Osteoblast (primary cell): Measurements from ENCODE around the gene SH2D5. TPM values are rescaled to one million over a fixed set of nuclear protein-coding genes. Genes with fewer than 3 reads are reported as not detected.

Experiments
- DNase-seq: peaks from one replicate; pipeline ENCODE4 v3.0.0; 2011; ENCODE audit warnings: low spot score, mixed read lengths; ENCODE audit not compliant: insufficient read length; ENCODE audit errors: missing footprints
- H2AFZ ChIP-seq: 2 replicates; pipeline ENCODE4 v1.6.0; 2011; ENCODE audit warnings: mild to moderate bottlenecking, low read length
- H3K27ac ChIP-seq: 2 replicates; pipeline ENCODE4 v1.5.1; 2011; ENCODE audit warnings: mild to moderate bottlenecking, low read depth, low read length, moderate library complexity
- H3K27me3 ChIP-seq: 2 replicates; pipeline ENCODE4 v1.6.0; 2012; ENCODE audit warnings: mild to moderate bottlenecking, control low read depth, inconsistent platforms, low read length, moderate library complexity; ENCODE audit not compliant: insufficient read depth
- H3K36me3 ChIP-seq: 2 replicates; pipeline ENCODE4 v1.5.1; 2011; ENCODE audit warnings: mild to moderate bottlenecking, low read length, control low read depth, moderate library complexity; ENCODE audit not compliant: insufficient read depth
- H3K4me1 ChIP-seq: 2 replicates; pipeline ENCODE4 v1.5.1; 2011; ENCODE audit warnings: mild to moderate bottlenecking, low read length, control low read depth, moderate library complexity; ENCODE audit not compliant: insufficient read depth
- H3K4me2 ChIP-seq: 2 replicates; pipeline ENCODE4 v1.6.0; 2011; ENCODE audit warnings: mild to moderate bottlenecking, low read length; ENCODE audit not compliant: insufficient read depth
- H3K4me3 ChIP-seq: fragments of 200-600 bp; sonication (generic); 3 replicates; pipeline ENCODE4 v1.5.1; 2012; ENCODE audit warnings: mild to moderate bottlenecking, low read length, inconsistent platforms; ENCODE audit not compliant: insufficient read depth
- H3K79me2 ChIP-seq: 2 replicates; pipeline ENCODE4 v1.6.0; 2012; ENCODE audit warnings: mild to moderate bottlenecking, low read length, control low read depth, inconsistent platforms; ENCODE audit not compliant: insufficient read depth
- H3K9me3 ChIP-seq: 2 replicates; pipeline ENCODE4 v1.5.1; 2011; ENCODE audit warnings: low read depth, low read length, control low read depth
- H4K20me1 ChIP-seq: 2 replicates; pipeline ENCODE4 v1.6.0; 2012; ENCODE audit warnings: mild to moderate bottlenecking, low read length, control low read depth; ENCODE audit not compliant: insufficient read depth
- total RNA-seq: library from RNA; depleted of rRNA; stranded (reverse); fragments of >200 nt; gene quantifications from 2 replicates; pipeline ENCODE4 v1.2.3, GENCODE V29; 2012
- TF ChIP-seq, protein P1 (sequence below): IDR thresholded peaks from 2 replicates; pipeline ENCODE4 v1.5.1; 2011; ENCODE audit warnings: mild to moderate bottlenecking, low read depth, low read length, moderate library complexity; ENCODE audit errors: extremely low read depth

The SH2D5 gene
- total RNA-seq, 1 donor, result 1.4 TPM

DNA sequence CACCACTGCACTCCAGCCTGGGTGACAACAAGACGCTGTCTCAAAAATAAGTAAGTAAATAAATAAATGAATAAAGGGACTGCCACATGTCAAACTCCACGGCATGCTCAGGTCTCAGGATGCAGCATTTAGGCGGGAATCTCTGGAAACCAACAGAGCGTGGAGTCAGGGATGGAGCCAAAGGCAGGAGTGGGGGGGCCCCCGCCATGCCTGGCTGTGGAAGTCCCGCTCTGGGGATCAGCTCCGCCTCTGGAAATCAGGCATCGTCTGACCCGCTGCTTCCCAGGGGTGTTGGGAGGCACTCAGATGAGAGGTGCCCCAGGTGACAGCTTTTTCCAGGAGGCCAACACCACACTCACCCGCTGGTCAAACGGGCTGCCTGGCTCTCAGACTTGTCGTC, 34.9 kb downstream of the SH2D5 start:
- H3K36me3 ChIP-seq, result no peaks in the 10 kb centered on the region
- TF ChIP-seq, protein P1, sequence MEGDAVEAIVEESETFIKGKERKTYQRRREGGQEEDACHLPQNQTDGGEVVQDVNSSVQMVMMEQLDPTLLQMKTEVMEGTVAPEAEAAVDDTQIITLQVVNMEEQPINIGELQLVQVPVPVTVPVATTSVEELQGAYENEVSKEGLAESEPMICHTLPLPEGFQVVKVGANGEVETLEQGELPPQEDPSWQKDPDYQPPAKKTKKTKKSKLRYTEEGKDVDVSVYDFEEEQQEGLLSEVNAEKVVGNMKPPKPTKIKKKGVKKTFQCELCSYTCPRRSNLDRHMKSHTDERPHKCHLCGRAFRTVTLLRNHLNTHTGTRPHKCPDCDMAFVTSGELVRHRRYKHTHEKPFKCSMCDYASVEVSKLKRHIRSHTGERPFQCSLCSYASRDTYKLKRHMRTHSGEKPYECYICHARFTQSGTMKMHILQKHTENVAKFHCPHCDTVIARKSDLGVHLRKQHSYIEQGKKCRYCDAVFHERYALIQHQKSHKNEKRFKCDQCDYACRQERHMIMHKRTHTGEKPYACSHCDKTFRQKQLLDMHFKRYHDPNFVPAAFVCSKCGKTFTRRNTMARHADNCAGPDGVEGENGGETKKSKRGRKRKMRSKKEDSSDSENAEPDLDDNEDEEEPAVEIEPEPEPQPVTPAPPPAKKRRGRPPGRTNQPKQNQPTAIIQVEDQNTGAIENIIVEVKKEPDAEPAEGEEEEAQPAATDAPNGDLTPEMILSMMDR, result no peak
- H4K20me1 ChIP-seq, result no peaks in the 10 kb centered on the region
- H3K4me3 ChIP-seq, result no peak overlapping the region
- no peaks in the 10 kb centered on the region for H3K27me3 ChIP-seq
- H3K9me3 ChIP-seq, result no peaks in the 10 kb centered on the region
- H2AFZ ChIP-seq, result no peak overlapping the region
- DNase-seq, result peak; percentile 68
- H3K4me1 ChIP-seq, result peaks cover 17% of the 10 kb centered on the region
- H3K4me2 ChIP-seq, result peak overlapping the region; percentile 96
- H3K79me2 ChIP-seq, result no peaks in the 10 kb centered on the region
- H3K27ac ChIP-seq, result no peak overlapping the region

DNA sequence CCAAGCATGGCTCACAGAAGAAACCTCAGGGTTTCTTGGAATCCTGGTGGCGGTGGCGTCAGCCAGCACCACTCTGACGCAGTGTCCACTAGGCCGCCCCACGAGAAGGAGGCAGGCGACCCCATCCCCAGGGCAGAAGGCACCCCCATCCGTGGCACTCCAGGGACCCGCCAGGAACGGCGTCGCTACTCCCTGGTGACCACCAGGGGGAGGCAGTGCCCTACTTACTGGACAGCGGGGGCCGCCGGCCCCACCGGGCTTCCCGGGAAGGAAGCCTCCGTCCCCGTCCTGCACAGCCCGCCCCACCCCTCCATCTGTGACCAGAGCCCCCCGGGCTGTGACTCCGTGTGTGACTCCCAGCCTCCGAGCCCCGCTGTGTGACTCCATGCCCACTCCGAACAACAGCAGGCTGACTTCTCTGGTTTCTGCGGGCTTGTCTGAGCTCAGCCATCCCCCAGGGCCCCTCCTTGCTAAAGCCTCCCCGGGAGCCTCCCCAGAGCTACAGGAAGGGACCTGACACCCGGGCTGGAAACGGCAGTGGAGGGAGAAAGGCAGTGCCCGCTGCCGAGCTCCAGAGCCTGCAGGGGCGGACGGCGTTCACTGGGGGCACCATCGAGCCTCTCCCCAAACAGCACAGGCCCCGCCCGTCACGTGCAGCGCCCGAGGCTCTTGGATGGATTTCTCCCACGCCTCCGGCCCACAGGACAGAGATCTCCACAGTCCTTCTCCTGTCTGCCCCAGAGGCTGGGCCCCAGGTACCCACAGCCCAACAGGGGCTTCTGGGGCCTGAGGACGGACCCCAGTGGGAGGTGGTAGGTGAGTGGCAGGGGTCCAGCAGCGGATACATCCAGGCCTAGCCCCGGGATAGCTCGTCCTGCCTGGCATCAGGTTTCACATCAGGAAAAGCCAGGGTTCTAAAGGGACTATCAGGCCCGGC, 35.8 kb downstream of the SH2D5 start:
- Histone ChIP-seq H3K27me3 (no peaks in the 10 kb centered on the region), H4K20me1 (no peaks in the 10 kb centered on the region), H3K4me1 (peaks cover 17% of the 10 kb centered on the region), H3K9me3 (no peaks in the 10 kb centered on the region), H3K36me3 (no peaks in the 10 kb centered on the region), H2AFZ (peak overlapping the region; percentile 99), H3K79me2 (no peaks in the 10 kb centered on the region), H3K27ac (peak overlapping the region; percentile 89), H3K4me2 (peak overlapping the region; percentile 96), H3K4me3 (peak overlapping the region; percentile 82)
- peak; percentile 99 for DNase-seq
- TF ChIP-seq, protein P1, result peak; percentile 65

DNA sequence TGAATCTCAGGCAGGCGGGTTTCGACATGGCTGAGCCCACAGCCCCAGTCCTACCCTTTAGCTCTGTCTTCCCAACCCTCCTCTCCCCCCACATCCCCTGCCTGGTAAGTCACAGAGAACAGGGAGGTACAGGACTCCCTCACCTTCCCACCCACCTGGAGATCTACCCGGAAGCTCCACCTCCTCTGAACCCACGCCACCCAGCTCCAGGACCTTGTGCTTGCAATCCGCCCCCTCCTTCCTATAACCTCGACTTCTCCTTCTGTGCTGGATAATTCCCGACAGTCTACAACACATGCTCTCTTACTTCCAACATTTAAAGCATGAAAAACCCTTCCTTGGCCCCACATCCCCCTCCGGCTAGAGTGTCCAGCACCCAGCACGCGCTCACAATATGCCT, 37.0 kb downstream of the SH2D5 start:
- Histone ChIP-seq H4K20me1 (no peaks in the 10 kb centered on the region), H3K27ac (no peak overlapping the region), H2AFZ (no peak overlapping the region), H3K4me3 (no peak overlapping the region), H3K9me3 (no peaks in the 10 kb centered on the region), H3K36me3 (no peaks in the 10 kb centered on the region), H3K4me1 (peaks cover 17% of the 10 kb centered on the region), H3K4me2 (no peak overlapping the region), H3K27me3 (no peaks in the 10 kb centered on the region), H3K79me2 (no peaks in the 10 kb centered on the region)
- TF ChIP-seq, protein P1, result no peak
- peak; percentile 49 for DNase-seq

DNA sequence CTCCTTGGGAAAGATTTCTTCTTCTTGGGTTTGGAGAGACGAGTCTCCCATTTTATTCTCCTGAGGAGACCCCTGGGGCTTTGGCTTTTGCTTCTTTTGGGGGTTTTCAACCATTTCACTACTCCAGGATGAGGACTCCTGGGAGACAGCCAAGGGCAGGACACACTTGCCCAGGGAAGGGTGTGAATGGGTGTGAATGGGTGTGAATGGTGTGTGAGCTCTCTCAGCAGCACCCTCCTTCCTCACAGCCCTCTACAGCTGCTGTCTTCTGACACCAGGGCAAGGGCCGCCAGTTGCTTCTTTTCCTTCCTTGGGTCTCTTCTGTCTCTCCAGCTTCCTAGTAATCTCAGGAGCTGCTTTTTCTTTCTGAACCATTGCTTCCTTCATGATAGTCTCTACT, 38.9 kb downstream of the SH2D5 start:
- Histone ChIP-seq H3K4me2 (no peak overlapping the region), H3K27me3 (no peaks in the 10 kb centered on the region), H3K4me3 (no peak overlapping the region), H3K36me3 (no peaks in the 10 kb centered on the region), H3K4me1 (peaks cover 14% of the 10 kb centered on the region), H3K79me2 (no peaks in the 10 kb centered on the region), H2AFZ (no peak overlapping the region), H3K9me3 (no peaks in the 10 kb centered on the region), H4K20me1 (no peaks in the 10 kb centered on the region), H3K27ac (no peak overlapping the region)
- TF ChIP-seq, protein P1, result no peak
- peak; percentile 13 for DNase-seq
